Urinary bladder (tissue), 4 donors: ENCODE measurements around the gene OR2A7. TPM values are rescaled to one million over a fixed set of nuclear protein-coding genes. Genes with fewer than 3 reads are reported as not detected.
"Not testable (repeated sequence)": the region's sequence is repeated elsewhere in the genome, so short reads cannot be mapped to it uniquely, and the experiment has no call there.

Experiments
- DNase-seq: peaks from one replicate; pipeline ENCODE4 v3.0.0-alpha.2; 2015; ENCODE audit errors: extremely low spot score
- H3K27ac ChIP-seq: one replicate; pipeline ENCODE4 v1.5.1; 2013; ENCODE audit warnings: low read depth, mild to moderate bottlenecking, moderate library complexity
- H3K36me3 ChIP-seq: one replicate; pipeline ENCODE4 v1.6.1; 2013; ENCODE audit warnings: mild to moderate bottlenecking, moderate library complexity; ENCODE audit not compliant: insufficient read depth
- H3K4me1 ChIP-seq: one replicate; pipeline ENCODE4 v1.6.1; 2013; ENCODE audit warnings: mild to moderate bottlenecking, moderate library complexity; ENCODE audit not compliant: insufficient read depth
- H3K4me3 ChIP-seq: one replicate; pipeline ENCODE4 v1.5.1; 2013; ENCODE audit warnings: low read depth, low read length
- WGBS: extraction: QIAGEN DNeasy Blood & Tissue Kit; methylation state at CpG from one replicate; pipeline ENCODE4 v1.1.7; 2013; 5-methylcytosine and 5-hydroxymethylcytosine counted together
- polyA plus RNA-seq: library from polyadenylated mRNA; stranded (reverse); fragments of 200-250 nt; gene quantifications from one replicate; pipeline ENCODE4 v1.2.3, GENCODE V29; 2013
- total RNA-seq: library from RNA; depleted of rRNA; stranded (reverse); fragments of >200 nt; gene quantifications from one replicate; pipeline ENCODE4 v1.2.3, GENCODE V29; 2014
- donor health status: healthy with polysubstance abuse.
- donor health status: healthy.

Gene OR2A7
- total and polyA plus RNA-seq, 2 donors, result 1.2 to 5.6 TPM

GRCh38 chr7:144233039-144233438 is 31.6 kb downstream of the OR2A7 start:
- not testable (repeated sequence) for H3K36me3 ChIP-seq, DNase-seq, H3K27ac ChIP-seq, H3K4me3 ChIP-seq, H3K4me1 ChIP-seq
- WGBS, result 89% methylated on average over 1 of the region's 1 CpG

GRCh38 chr7:144231027-144231426 is 33.6 kb downstream of the OR2A7 start:
- H3K4me1 ChIP-seq, H3K27ac ChIP-seq, DNase-seq, H3K4me3 ChIP-seq, H3K36me3 ChIP-seq: not testable (repeated sequence)
- no CpG with 5 or more reads among the region's 2 CpGs for WGBS

GRCh38 chr7:144228810-144229209 is 35.8 kb downstream of the OR2A7 start:
- 89% methylated on average over 1 of the region's 3 CpGs for WGBS
- not testable (repeated sequence) for H3K4me1 ChIP-seq, H3K27ac ChIP-seq, H3K36me3 ChIP-seq, DNase-seq, H3K4me3 ChIP-seq

- not testable (repeated sequence) for H3K27ac ChIP-seq, H3K4me3 ChIP-seq, H3K36me3 ChIP-seq, DNase-seq, H3K4me1 ChIP-seq
- WGBS, result 80% methylated on average over 3 of the region's 4 CpGs
These were observed 37.7 kb downstream of the OR2A7 start for GRCh38 chr7:144226866-144227265.

- H3K36me3 ChIP-seq, H3K27ac ChIP-seq, H3K4me1 ChIP-seq, DNase-seq, H3K4me3 ChIP-seq: not testable (repeated sequence)
These were observed 40.9 kb downstream of the OR2A7 start for GRCh38 chr7:144223675-144224074.

- H3K4me3 ChIP-seq, H3K36me3 ChIP-seq: not testable (repeated sequence)
These were observed 44.1 kb downstream of the OR2A7 start for GRCh38 chr7:144220531-144220930.

GRCh38 chr7:144219149-144219548 is 45.4 kb downstream of the OR2A7 start:
- H3K4me3 ChIP-seq, DNase-seq, H3K4me1 ChIP-seq, H3K27ac ChIP-seq, H3K36me3 ChIP-seq: not testable (repeated sequence)
- no CpG with 5 or more reads among the region's 4 CpGs for WGBS

More at GRCh38 chr7:144220531-144220930, 44.1 kb downstream of the OR2A7 start:
- not testable (repeated sequence) for H3K27ac ChIP-seq, DNase-seq, H3K4me1 ChIP-seq

GRCh38 chr7:144218581-144218980 is 46.0 kb downstream of the OR2A7 start:
- H3K4me1 ChIP-seq, DNase-seq, H3K4me3 ChIP-seq, H3K36me3 ChIP-seq, H3K27ac ChIP-seq: not testable (repeated sequence)
- WGBS, result over 99% methylated on average over 1 of the region's 1 CpG

- H3K4me3 ChIP-seq, DNase-seq, H3K36me3 ChIP-seq, H3K4me1 ChIP-seq, H3K27ac ChIP-seq: not testable (repeated sequence)
These were observed 47.4 kb downstream of the OR2A7 start for GRCh38 chr7:144217200-144217599.

Other genes with a start within 250 kb of the OR2A7 start
- not detected for gene OR2A5, start 215.8 kb downstream of the OR2A7 start, total RNA-seq
- not detected for gene OR2A5, start 215.8 kb downstream of the OR2A7 start, polyA plus RNA-seq
- gene OR2A25, start 195.0 kb downstream of the OR2A7 start, total RNA-seq, result not detected
- not detected for gene OR2A25, start 195.0 kb downstream of the OR2A7 start, polyA plus RNA-seq
- gene OR2A12, start 178.5 kb downstream of the OR2A7 start, total RNA-seq, result not detected
- not detected for gene OR2A12, start 178.5 kb downstream of the OR2A7 start, polyA plus RNA-seq
- not detected for gene OR2A2, start 155.2 kb downstream of the OR2A7 start, total RNA-seq
- not detected for gene OR2A2, start 155.2 kb downstream of the OR2A7 start, polyA plus RNA-seq
- gene OR2A14, start 141.6 kb downstream of the OR2A7 start, total RNA-seq, result not detected
- not detected for gene OR2A14, start 141.6 kb downstream of the OR2A7 start, polyA plus RNA-seq
- gene CTAGE4, start 81.3 kb downstream of the OR2A7 start, total RNA-seq, result 7.8 TPM
- 0.27 TPM for gene CTAGE4, start 81.3 kb downstream of the OR2A7 start, polyA plus RNA-seq
- gene ARHGEF35, start 69.0 kb downstream of the OR2A7 start, total RNA-seq, result 6.5 TPM
- gene ARHGEF35, start 69.0 kb downstream of the OR2A7 start, polyA plus RNA-seq, result 2.9 TPM
- 0.42 TPM for gene OR2A42, start 25.2 kb downstream of the OR2A7 start, total RNA-seq
- 0.04 TPM for gene OR2A42, start 25.2 kb downstream of the OR2A7 start, polyA plus RNA-seq
- 0.79 TPM for gene CTAGE8, start 4.5 kb upstream of the OR2A7 start, total RNA-seq
- gene CTAGE8, start 4.5 kb upstream of the OR2A7 start, polyA plus RNA-seq, result 0.42 TPM
- 0.05 TPM for gene OR2A1, start 47.6 kb upstream of the OR2A7 start, total RNA-seq
- gene OR2A1, start 47.6 kb upstream of the OR2A7 start, polyA plus RNA-seq, result 0.23 TPM
- gene ARHGEF5, start 90.6 kb upstream of the OR2A7 start, total RNA-seq, result 3.6 TPM
- 4.4 TPM for gene ARHGEF5, start 90.6 kb upstream of the OR2A7 start, polyA plus RNA-seq
- not detected for gene NOBOX, start 138.9 kb upstream of the OR2A7 start, total RNA-seq
- not detected for gene NOBOX, start 138.9 kb upstream of the OR2A7 start, polyA plus RNA-seq